WTC11 (cell line): ENCODE measurements around the gene PRKN. TPM values are rescaled to one million over a fixed set of nuclear protein-coding genes. Genes with fewer than 3 reads are reported as not detected.

ENCODE experiments used
- ATAC-seq: fragments of 200-7000 bp; cut with Tn5 transposase; 2 replicates; pipeline ENCODE4 v1.10.0; 2021; ENCODE audit warnings: mild to moderate bottlenecking, moderate library complexity
- CTCF ChIA-PET: fragments of 300-600 bp; sonication (Branson Sonifier 250); formaldehyde crosslinking; loops from one replicate; lab custom pipeline; 2021; ENCODE audit warnings: antibody characterized with exemption; lab: Charles Lee
- POLR2A ChIA-PET: fragments of 350-600 bp; sonication (Branson Sonifier 250); formaldehyde crosslinking; loops from one replicate; lab custom pipeline; 2021; ENCODE audit warnings: antibody characterized with exemption; lab: Charles Lee
- DNase-seq: peaks from one replicate; pipeline ENCODE4 v3.0.0; 2021; ENCODE audit warnings: low spot score
- H3K27ac Mint-ChIP-seq: 2 replicates; pipeline ENCODE4 v1.8.0; 2021; ENCODE audit warnings: mixed read lengths
- H3K27me3 Mint-ChIP-seq: 2 replicates; pipeline ENCODE4 v1.8.0; 2021; ENCODE audit warnings: low read depth, mild to moderate bottlenecking, moderate library complexity, mixed read lengths
- H3K36me3 Mint-ChIP-seq: 2 replicates; pipeline ENCODE4 v1.8.0; 2021; ENCODE audit warnings: mixed read lengths
- H3K4me1 Mint-ChIP-seq: 2 replicates; pipeline ENCODE4 v1.8.0; 2022; ENCODE audit warnings: mixed read lengths
- H3K4me3 Mint-ChIP-seq: 2 replicates; pipeline ENCODE4 v1.8.0; 2021; ENCODE audit warnings: mild to moderate bottlenecking, moderate library complexity, mixed read lengths
- H3K9me3 Mint-ChIP-seq: 2 replicates; pipeline ENCODE4 v1.8.0; 2021; ENCODE audit warnings: mixed read lengths
- CDX4 ChIP-seq: fragments of 250-450 bp; sonication (Bioruptor Pico); IDR thresholded peaks from 2 replicates; pipeline ENCODE4 v1.9.0; 2021; ENCODE audit warnings: moderate library complexity, mild to moderate bottlenecking, inconsistent platforms, borderline replicate concordance
- E2F1 ChIP-seq: sonication (generic); formaldehyde crosslinking; IDR thresholded peaks from 2 replicates; pipeline ENCODE4 v1.8.0; 2022; ENCODE audit warnings: mild to moderate bottlenecking, missing genetic modification reagents
- E2F4 ChIP-seq: sonication (generic); formaldehyde crosslinking; IDR thresholded peaks from 2 replicates; pipeline ENCODE4 v1.8.1; 2022; ENCODE audit warnings: low read depth, mild to moderate bottlenecking, moderate library complexity, missing genetic modification reagents, borderline replicate concordance
- ESRRA ChIP-seq: sonication (generic); formaldehyde crosslinking; IDR thresholded peaks from 2 replicates; pipeline ENCODE4 v1.8.1; 2022; ENCODE audit warnings: mild to moderate bottlenecking, missing genetic modification reagents, borderline replicate concordance
- ETV6 ChIP-seq: sonication (generic); formaldehyde crosslinking; IDR thresholded peaks from 2 replicates; pipeline ENCODE4 v1.8.1; 2022; ENCODE audit warnings: mild to moderate bottlenecking, missing genetic modification reagents
- GRHL2 ChIP-seq: fragments of 250-450 bp; sonication (Bioruptor Pico); IDR thresholded peaks from 2 replicates; pipeline ENCODE4 v1.8.0; 2022; ENCODE audit warnings: mild to moderate bottlenecking, moderate library complexity; ENCODE audit not compliant: insufficient replicate concordance, severe bottlenecking
- GTF2I ChIP-seq: fragments of 250-450 bp; sonication (Bioruptor Pico); conservative IDR thresholded peaks from 2 replicates; pipeline ENCODE4 v1.4.0; 2021; ENCODE audit warnings: mild to moderate bottlenecking
- HMGXB4 ChIP-seq: sonication (generic); formaldehyde crosslinking; IDR thresholded peaks from 2 replicates; pipeline ENCODE4 v1.8.1; 2023; ENCODE audit warnings: mild to moderate bottlenecking, moderate library complexity, missing genetic modification reagents
- MXD4 ChIP-seq: fragments of 250-450 bp; sonication (Bioruptor Pico); IDR thresholded peaks from 2 replicates; pipeline ENCODE4 v1.8.0; 2021; ENCODE audit warnings: mild to moderate bottlenecking, moderate library complexity, borderline replicate concordance
- OVOL2 ChIP-seq: fragments of 250-450 bp; sonication (Bioruptor Pico); IDR thresholded peaks from 2 replicates; pipeline ENCODE4 v1.9.0; 2021; ENCODE audit warnings: mild to moderate bottlenecking, borderline replicate concordance
- PREB ChIP-seq: sonication (generic); formaldehyde crosslinking; IDR thresholded peaks from 2 replicates; pipeline ENCODE4 v1.8.1; 2022; ENCODE audit warnings: mild to moderate bottlenecking, missing genetic modification reagents, moderate library complexity, borderline replicate concordance
- TP53 ChIP-seq: sonication (generic); formaldehyde crosslinking; IDR thresholded peaks from 2 replicates; pipeline ENCODE4 v1.8.1; 2023; ENCODE audit warnings: mild to moderate bottlenecking, missing genetic modification reagents
- USF2 ChIP-seq: sonication (generic); formaldehyde crosslinking; IDR thresholded peaks from 2 replicates; pipeline ENCODE4 v1.8.1; 2023; ENCODE audit warnings: mild to moderate bottlenecking, missing genetic modification reagents, moderate library complexity
- ZNF263 ChIP-seq: sonication (generic); formaldehyde crosslinking; IDR thresholded peaks from 2 replicates; pipeline ENCODE4 v1.8.1; 2022; ENCODE audit warnings: low read depth, mild to moderate bottlenecking, moderate library complexity, missing genetic modification reagents
- ZNF317 ChIP-seq: sonication (generic); formaldehyde crosslinking; IDR thresholded peaks from 2 replicates; pipeline ENCODE4 v1.8.1; 2023; ENCODE audit warnings: low read depth, mild to moderate bottlenecking, moderate library complexity, missing genetic modification reagents, borderline replicate concordance
- ZNF396 ChIP-seq: fragments of 250-450 bp; sonication (Bioruptor Pico); IDR thresholded peaks from 2 replicates; pipeline ENCODE4 v1.8.0; 2021; ENCODE audit warnings: mild to moderate bottlenecking, moderate library complexity, borderline replicate concordance
- ZNF425 ChIP-seq: fragments of 250-450 bp; sonication (Bioruptor Pico); conservative IDR thresholded peaks from 2 replicates; pipeline ENCODE4 v1.9.0; 2021; ENCODE audit warnings: mild to moderate bottlenecking
- total RNA-seq: library from RNA; stranded (reverse); gene quantifications from 3 replicates; pipeline ENCODE4 v1.2.3, GENCODE V29; 2021

PRKN gene
- total RNA-seq, 1 experiment from 2014 or later, result 0.59 TPM

GRCh38 chr6:161536224-161536630 lies 1191.3 kb downstream of the PRKN start:
- H3K9me3 Mint-ChIP-seq, result no peaks in the 10 kb centered on the region
- TF ChIP-seq GTF2I (CRISPR knock-in tag), result no peak
- no peak for TF ChIP-seq OVOL2
- TF ChIP-seq GRHL2 (CRISPR knock-in tag), result no peak
- no peak for TF ChIP-seq E2F1 (CRISPR knock-in tag)
- no peak for TF ChIP-seq ESRRA (CRISPR knock-in tag)
- TF ChIP-seq ZNF317 (CRISPR knock-in tag), result no peak
- TF ChIP-seq, all 79 proteins: peak for 0
- ChIA-PET POLR2A (no interaction called here), CTCF (no interaction called here)
- H3K27me3 Mint-ChIP-seq, result no peaks in the 10 kb centered on the region; the same call in 1 of the 2 replicates
- no peak for ATAC-seq
- H3K4me1 Mint-ChIP-seq, result no peaks in the 10 kb centered on the region
- no peak for DNase-seq
- no peak overlapping the region for H3K4me3 Mint-ChIP-seq
- no peaks in the 10 kb centered on the region for H3K36me3 Mint-ChIP-seq
- no peak overlapping the region for H3K27ac Mint-ChIP-seq

- POLR2A ChIA-PET, result no interaction called here
- CTCF ChIA-PET, result no interaction called here
- H3K27ac Mint-ChIP-seq, result no peak overlapping the region
- no peaks in the 10 kb centered on the region for H3K36me3 Mint-ChIP-seq
- H3K9me3 Mint-ChIP-seq, result no peaks in the 10 kb centered on the region
- H3K27me3 Mint-ChIP-seq, result no peaks in the 10 kb centered on the region; the same call in 1 of the 2 replicates
- ATAC-seq (no peak), DNase-seq (no peak)
- TF ChIP-seq E2F1 (CRISPR knock-in tag), result no peak
- no peak for TF ChIP-seq HMGXB4
- TF ChIP-seq ZNF263 (CRISPR knock-in tag), result no peak
- TF ChIP-seq E2F4 (CRISPR knock-in tag), result no peak
- TF ChIP-seq GTF2I (CRISPR knock-in tag), result no peak
- no peak for TF ChIP-seq ZNF425 (CRISPR knock-in tag)
- no peak for TF ChIP-seq TP53 (CRISPR knock-in tag)
- no peak for TF ChIP-seq ZNF396
- no peak for TF ChIP-seq MXD4 (CRISPR knock-in tag)
- no peaks in the 10 kb centered on the region for H3K4me1 Mint-ChIP-seq
- no peak overlapping the region for H3K4me3 Mint-ChIP-seq
These were observed 1193.2 kb downstream of the PRKN start for GRCh38 chr6:161534264-161534873.

- CTCF ChIA-PET, result no interaction called here
- H3K4me1 Mint-ChIP-seq, result no peaks in the 10 kb centered on the region
- POLR2A ChIA-PET, result no interaction called here
- no peaks in the 10 kb centered on the region for H3K9me3 Mint-ChIP-seq
- DNase-seq, result no peak
- H3K27me3 Mint-ChIP-seq, result no peaks in the 10 kb centered on the region; the same call in 1 of the 2 replicates
- no peak for ATAC-seq
- no peak overlapping the region for H3K4me3 Mint-ChIP-seq
- H3K27ac Mint-ChIP-seq, result no peak overlapping the region
- no peaks in the 10 kb centered on the region for H3K36me3 Mint-ChIP-seq
- no peak for TF ChIP-seq USF2 (CRISPR knock-in tag)
- no peak for TF ChIP-seq CDX4 (CRISPR knock-in tag)
- no peak for TF ChIP-seq ETV6 (CRISPR knock-in tag)
- TF ChIP-seq PREB (CRISPR knock-in tag), result no peak
These were observed 1194.3 kb downstream of the PRKN start for GRCh38 chr6:161533266-161533665.
